ENCODE data around the gene ZG16B. TPM values are rescaled to one million over a fixed set of nuclear protein-coding genes. Genes with fewer than 3 reads are reported as not detected.

ZG16B gene
- total and polyA plus RNA-seq, 2 of the 8 experiments (the other 6 are each of a cell fraction or from before 2014, with no cell fraction given) = 0.11 TPM; not detected in 1

DNA sequence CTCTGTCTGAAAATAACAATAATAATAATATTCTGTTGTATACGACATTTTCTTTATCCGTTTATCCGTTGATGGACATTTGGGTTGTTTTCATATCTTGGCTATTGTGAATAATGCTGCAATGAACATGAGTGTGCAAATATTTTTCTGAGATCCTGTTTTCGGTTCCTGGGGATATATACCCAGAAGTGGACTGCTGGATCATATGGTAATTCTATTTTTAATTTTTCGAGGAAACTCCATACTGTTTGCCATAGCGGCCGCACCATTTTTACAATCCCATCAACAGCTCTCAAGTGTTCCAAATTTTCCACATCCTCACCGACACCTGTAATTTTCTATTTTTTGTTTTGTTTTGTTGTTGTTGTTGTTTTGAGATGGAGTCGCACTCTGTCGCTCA lies 37.2 kb upstream of the ZG16B start:
- DNase-seq (ENCODE audit: low read depth in 1 of 2, low spot score in 2 of 2) = no peak
- H4K5ac ChIP-seq (ENCODE audit: insufficient read length, low read depth, low read length) = no peak overlapping the region
- FAIRE-seq = no peak
- no peak overlapping the region for H3K18ac ChIP-seq (ENCODE audit: extremely low read depth, low read length)
- H3K23ac ChIP-seq (ENCODE audit: insufficient read length) = no peak overlapping the region
- no peaks in the 10 kb centered on the region for H4K20me1 ChIP-seq (replicated peaks in 1 of 2; ENCODE audit: control insufficient read depth in 1 of 2, insufficient read depth in 2 of 2, low read length in 2 of 2)
- H2AK5ac ChIP-seq (ENCODE audit: low read depth, low read length) = no peak overlapping the region
- no peak overlapping the region for H3K4ac ChIP-seq (replicated peaks; ENCODE audit: insufficient read length, low read depth, low read length)
- no peak overlapping the region for H3K56ac ChIP-seq (replicated peaks; ENCODE audit: insufficient read length, low read depth, low read length)
- no peak overlapping the region for H2AFZ ChIP-seq (ENCODE audit: low read length)
- H3K4me2 ChIP-seq (ENCODE audit: insufficient read depth in 1 of 2, low read depth in 2 of 2, low read length in 2 of 2) = no peak overlapping the region
- TF ChIP-seq ASH2L (IDR thresholded peaks at IDR 0.05; ENCODE audit: low read length) = no peak
- TF ChIP-seq SP4 (IDR thresholded peaks at IDR 0.05; ENCODE audit: low read length) = no peak
- no peak for TF ChIP-seq KDM1A (IDR thresholded peaks at IDR 0.05; ENCODE audit: borderline replicate concordance, low read length)
- no peak for TF ChIP-seq POU5F1 (IDR thresholded peaks at IDR 0.05; ENCODE audit: low read depth, low read length)
- no peak for TF ChIP-seq SRF (IDR thresholded peaks at IDR 0.05; ENCODE audit: low read depth, low read length)
- no peak for TF ChIP-seq NRF1 (IDR thresholded peaks at IDR 0.05; ENCODE audit: low read depth, low read length)
- TF ChIP-seq CEBPB (IDR thresholded peaks at IDR 0.05; ENCODE audit: low read depth, low read length) = no peak
- TF ChIP-seq SIN3A (conservative IDR thresholded peaks at IDR 0.05 in 1 of 2, IDR thresholded peaks at IDR 0.05 in 1 of 2; ENCODE audit: low read depth in 1 of 2, low read length in 2 of 2) = no peak
- no peak overlapping the region for H3K9ac ChIP-seq (replicated peaks in 1 of 4; ENCODE audit: extremely low read depth in 1 of 4, low read depth in 3 of 4, low read length in 3 of 4)
- no peak overlapping the region for H3K14ac ChIP-seq (ENCODE audit: insufficient read length)
- POLR2A ChIA-PET (ENCODE audit: partially characterized antibody) = interaction anchor here (1.2 to 1.6 kb wide), 2 partner anchors 16 to 17 kb away, joined by 3 read pairs; partner anchors contain the start of gene ELOB
- no peaks in the 10 kb centered on the region for H3K79me2 ChIP-seq (ENCODE audit: control insufficient read depth in 1 of 2, insufficient read depth in 2 of 2, low read length in 2 of 2)
- CTCF ChIA-PET (ENCODE audit: partially characterized antibody) = interaction anchor here (1.1 to 1.5 kb wide), 3 partner anchors 10 to 144 kb away, joined by 3 to 6 read pairs (median 3); no protein-coding TSS in a partner anchor
- H4K91ac ChIP-seq (replicated peaks; ENCODE audit: insufficient read length, low read length) = no peak overlapping the region
- 0 out of 7 replicates have a peak, but pooled peaks cover 0 to 3% (median 0%) of the 10 kb centered on the region in 4 experiments for H3K4me1 ChIP-seq (replicated peaks in 1 of 4; ENCODE audit: control insufficient read depth in 3 of 4, insufficient read depth in 4 of 4, low read length in 3 of 4)
- no peaks in the 10 kb centered on the region for H3K23me2 ChIP-seq (ENCODE audit: low read depth, low read length)
- H3K36me3 ChIP-seq (ENCODE audit: control insufficient read depth in 2 of 4, insufficient read depth in 4 of 4, low read length in 3 of 4) = no peaks in the 10 kb centered on the region
- no peak overlapping the region for H2BK15ac ChIP-seq (ENCODE audit: low read length)
- no peak overlapping the region for H2BK20ac ChIP-seq (ENCODE audit: low read length)
- no peaks in the 10 kb centered on the region for H3K79me1 ChIP-seq (ENCODE audit: low read depth, low read length)
- no peaks in the 10 kb centered on the region; a peak in 1 of 7 replicates for H3K27me3 ChIP-seq (replicated peaks in 1 of 4; ENCODE audit: control insufficient read depth in 3 of 4, extremely low read depth in 1 of 4, insufficient read depth in 3 of 4, low read length in 3 of 4)
- 91% methylated on average over 10 of the region's 10 CpGs; no CpG with 5 or more reads in 1 of the 2 experiments for WGBS, 2 experiments (ENCODE audit: extremely low coverage in 1 of 2, insufficient coverage in 1 of 2, insufficient read length in 1 of 2, insufficient replicate concordance in 2 of 2, low coverage in 1 of 2, low lambda C conversion rate in 2 of 2, missing lambda C conversion rate in 1 of 2)
- no peaks in the 10 kb centered on the region for H3K9me3 ChIP-seq (ENCODE audit: insufficient read depth in 2 of 2, low read depth in 1 of 2, low read length in 1 of 2)
- no peak overlapping the region for H3K4me3 ChIP-seq (ENCODE audit: extremely low read depth in 1 of 4, insufficient read depth in 2 of 4, low read depth in 3 of 4, low read length in 4 of 4)
- H3K27ac ChIP-seq (ENCODE audit: low read depth, low read length) = no peak overlapping the region
- H2BK5ac ChIP-seq (ENCODE audit: low read depth, low read length) = no peak overlapping the region
- no peak overlapping the region for H2BK120ac ChIP-seq (replicated peaks; ENCODE audit: low read depth, low read length)
- H4K8ac ChIP-seq (ENCODE audit: extremely low read depth, insufficient read depth, low read length) = no peak overlapping the region
- H2BK12ac ChIP-seq (ENCODE audit: low read depth, low read length) = no peak overlapping the region

Measured in H1 (cell line).